Neural cell (in vitro differentiated cells): ENCODE results near the gene GLIS2. TPM values are rescaled to one million over a fixed set of nuclear protein-coding genes. Genes with fewer than 3 reads are reported as not detected.

Source experiments
- H2AFZ ChIP-seq: fragments of 200-600, 300-800 bp; sonication (generic), shearing (Covaris generic); 2 replicates; pipeline ENCODE4 v1.6.0; 2014; ENCODE audit warnings: low read depth, mild to moderate bottlenecking, antibody characterized with exemption, low read length, moderate library complexity
- H3F3A ChIP-seq: fragments of 200-600 bp; shearing (Covaris generic); 2 replicates; pipeline ENCODE4 v1.6.1; 2016; ENCODE audit warnings: mild to moderate bottlenecking, moderate library complexity, mixed read lengths, antibody characterized with exemption, low read length; ENCODE audit not compliant: insufficient read depth, poor library complexity, severe bottlenecking
- H3K27ac ChIP-seq: fragments of 200-600, 300-800 bp; sonication (generic), shearing (Covaris generic); 2 replicates; pipeline ENCODE4 v1.5.1; 2014; ENCODE audit warnings: mild to moderate bottlenecking, low read length, moderate library complexity
- H3K27me3 ChIP-seq: fragments of 300-800, 200-600 bp; sonication (generic), shearing (Covaris generic); 2 replicates; pipeline ENCODE4 v1.6.0; 2014; ENCODE audit warnings: mild to moderate bottlenecking, low read depth, low read length, moderate library complexity; ENCODE audit not compliant: insufficient read depth
- H3K36me3 ChIP-seq: fragments of 300-800, 200-600 bp; sonication (generic), shearing (Covaris generic); 2 replicates; pipeline ENCODE4 v1.5.1; 2014; ENCODE audit warnings: mild to moderate bottlenecking, antibody characterized with exemption, low read length, moderate library complexity; ENCODE audit not compliant: insufficient read depth
- H3K4me2 ChIP-seq: fragments of 300-800, 200-600 bp; sonication (generic), shearing (Covaris generic); 2 replicates; pipeline ENCODE4 v1.6.0; 2014; ENCODE audit warnings: mild to moderate bottlenecking, low read length
- H3K4me3 ChIP-seq: fragments of 300-800, 200-600 bp; sonication (generic), shearing (Covaris generic); 2 replicates; pipeline ENCODE4 v1.5.1; 2014; ENCODE audit warnings: mild to moderate bottlenecking, low read length, moderate library complexity
- H3K79me2 ChIP-seq: fragments of 200-600 bp; shearing (Covaris generic); replicated peaks from 2 replicates; pipeline ENCODE4 v1.6.0; 2014; ENCODE audit warnings: mild to moderate bottlenecking, low read length, moderate library complexity; ENCODE audit not compliant: insufficient read depth
- H3K9ac ChIP-seq: fragments of 300-800, 200-600 bp; sonication (generic), shearing (Covaris generic); 2 replicates; pipeline ENCODE4 v1.6.1; 2016; ENCODE audit warnings: mild to moderate bottlenecking, low read length, mixed read lengths
- H3K9me2 ChIP-seq: fragments of 200-600 bp; shearing (Covaris generic); 2 replicates; pipeline ENCODE4 v1.6.1; 2016; ENCODE audit warnings: mild to moderate bottlenecking, low read length, mixed read lengths; ENCODE audit not compliant: insufficient read depth
- H3K9me3 ChIP-seq: fragments of 200-600, 300-800 bp; sonication (generic), shearing (Covaris generic); 2 replicates; pipeline ENCODE4 v1.6.1; 2016; ENCODE audit warnings: mild to moderate bottlenecking, mixed run types, low read length, moderate library complexity, mixed read lengths
- H4K20me1 ChIP-seq: fragments of 200-600 bp; shearing (Covaris generic); 2 replicates; pipeline ENCODE4 v1.6.1; 2016; ENCODE audit warnings: mild to moderate bottlenecking, mixed run types; ENCODE audit not compliant: insufficient read depth
- EP300 ChIP-seq: fragments of 450-650 bp; conservative IDR thresholded peaks from 2 replicates; pipeline ENCODE4 v1.6.1; 2014; ENCODE audit warnings: antibody characterized with exemption, mild to moderate bottlenecking, moderate library complexity; ENCODE audit not compliant: poor library complexity, severe bottlenecking
- EZH2 ChIP-seq: fragments of 200-600, 300-800 bp; shearing (Covaris generic), sonication (generic); IDR thresholded peaks from 2 replicates; pipeline ENCODE4 v1.6.1; 2014; ENCODE audit warnings: antibody characterized with exemption, low read length, borderline replicate concordance, mild to moderate bottlenecking; ENCODE audit not compliant: insufficient read depth, poor library complexity, severe bottlenecking
- MXI1 ChIP-seq: fragments of 450-650 bp; conservative IDR thresholded peaks from 2 replicates; pipeline ENCODE4 v1.6.1; 2014; ENCODE audit warnings: antibody characterized with exemption, mild to moderate bottlenecking; ENCODE audit not compliant: poor library complexity, severe bottlenecking
- POLR2AphosphoS5 ChIP-seq: IDR thresholded peaks from 2 replicates; pipeline ENCODE4 v1.6.1; 2012
- RAD21 ChIP-seq: fragments of 450-650 bp; conservative IDR thresholded peaks from 2 replicates; pipeline ENCODE4 v1.6.1; 2014; ENCODE audit warnings: antibody characterized with exemption, mild to moderate bottlenecking, moderate library complexity
- SMC3 ChIP-seq: fragments of 450-650 bp; conservative IDR thresholded peaks from 2 replicates; pipeline ENCODE4 v1.6.1; 2014; ENCODE audit warnings: antibody characterized with exemption, mild to moderate bottlenecking, moderate library complexity; ENCODE audit not compliant: poor library complexity
- TAF1 ChIP-seq: IDR thresholded peaks from 2 replicates; pipeline ENCODE4 v1.6.1; 2012; ENCODE audit warnings: low read depth
- polyA plus RNA-seq: library from polyadenylated mRNA; depleted of rRNA; stranded (reverse); fragments of >200 nt; gene quantifications from 2 replicates; pipeline ENCODE4 v1.2.3, GENCODE V29; 2014
- TF ChIP-seq, protein P1 (sequence below): IDR thresholded peaks from 2 replicates; pipeline ENCODE4 v1.6.1; 2012; ENCODE audit warnings: borderline replicate concordance
- TF ChIP-seq, protein P2 (sequence below): fragments of 450-650 bp; IDR thresholded peaks from 2 replicates; pipeline ENCODE4 v1.5.1; 2014; ENCODE audit warnings: antibody characterized with exemption, mild to moderate bottlenecking, moderate library complexity; ENCODE audit not compliant: poor library complexity, severe bottlenecking

Gene GLIS2
- polyA plus RNA-seq, 1 donor from 2014 or later, result 2.6 TPM

DNA sequence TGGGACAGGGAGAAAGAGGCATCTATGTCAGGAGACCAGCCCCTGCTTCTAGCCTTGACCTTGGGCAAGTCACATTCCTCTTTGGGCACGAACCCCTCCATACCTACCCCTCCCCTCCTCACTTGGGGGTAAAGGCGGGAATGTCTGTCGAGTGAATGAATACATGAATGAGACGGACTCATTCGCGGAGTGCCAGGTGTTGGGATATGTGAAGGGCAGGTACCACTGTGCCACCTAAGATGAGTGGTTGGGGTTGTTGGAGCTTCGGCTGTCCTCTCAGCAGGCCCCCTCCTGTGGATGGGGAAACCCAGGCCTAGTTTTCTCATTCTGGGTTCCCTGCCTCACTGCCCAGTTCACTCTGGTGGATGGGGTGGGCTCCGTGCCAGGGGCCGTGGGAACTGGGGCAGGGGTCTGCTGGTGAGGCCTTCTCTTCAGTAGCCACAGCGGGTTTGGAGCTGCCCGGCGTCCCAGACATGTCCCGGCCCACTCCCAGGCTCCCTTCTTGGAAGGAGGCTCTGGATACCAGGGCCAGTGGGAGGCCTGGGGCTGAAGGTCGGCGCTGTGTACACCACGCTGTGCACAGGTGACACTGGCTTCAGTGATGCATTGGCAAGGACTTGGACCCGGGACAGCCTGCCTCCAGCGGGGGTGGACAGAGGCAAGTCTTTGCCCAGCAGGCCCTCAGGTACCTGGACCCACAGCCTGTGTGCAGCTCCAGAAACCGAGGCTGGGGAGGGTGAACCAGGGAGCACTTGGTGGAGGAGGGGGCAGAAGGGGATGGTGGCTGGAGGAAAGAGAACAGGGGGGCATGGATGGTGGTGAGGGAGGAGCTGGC is 5.6 kb downstream of the GLIS2 start:
- Histone ChIP-seq H3K9me3 (no peaks in the 10 kb centered on the region), H3K9ac (no peak overlapping the region), H3K27ac (no peak overlapping the region), H3K9me2 (no peaks in the 10 kb centered on the region), H4K20me1 (no peaks in the 10 kb centered on the region), H3F3A (no peaks in the 10 kb centered on the region), H3K27me3 (no peaks in the 10 kb centered on the region), H3K36me3 (no peaks in the 10 kb centered on the region), H2AFZ (no peak overlapping the region), H3K79me2 (peaks cover 69% of the 10 kb centered on the region), H3K4me3 (no peak overlapping the region), H3K4me2 (no peak overlapping the region)
- TF ChIP-seq TAF1 (no peak), EZH2 (no peak), MXI1 (no peak)
- TF ChIP-seq, protein P1, sequence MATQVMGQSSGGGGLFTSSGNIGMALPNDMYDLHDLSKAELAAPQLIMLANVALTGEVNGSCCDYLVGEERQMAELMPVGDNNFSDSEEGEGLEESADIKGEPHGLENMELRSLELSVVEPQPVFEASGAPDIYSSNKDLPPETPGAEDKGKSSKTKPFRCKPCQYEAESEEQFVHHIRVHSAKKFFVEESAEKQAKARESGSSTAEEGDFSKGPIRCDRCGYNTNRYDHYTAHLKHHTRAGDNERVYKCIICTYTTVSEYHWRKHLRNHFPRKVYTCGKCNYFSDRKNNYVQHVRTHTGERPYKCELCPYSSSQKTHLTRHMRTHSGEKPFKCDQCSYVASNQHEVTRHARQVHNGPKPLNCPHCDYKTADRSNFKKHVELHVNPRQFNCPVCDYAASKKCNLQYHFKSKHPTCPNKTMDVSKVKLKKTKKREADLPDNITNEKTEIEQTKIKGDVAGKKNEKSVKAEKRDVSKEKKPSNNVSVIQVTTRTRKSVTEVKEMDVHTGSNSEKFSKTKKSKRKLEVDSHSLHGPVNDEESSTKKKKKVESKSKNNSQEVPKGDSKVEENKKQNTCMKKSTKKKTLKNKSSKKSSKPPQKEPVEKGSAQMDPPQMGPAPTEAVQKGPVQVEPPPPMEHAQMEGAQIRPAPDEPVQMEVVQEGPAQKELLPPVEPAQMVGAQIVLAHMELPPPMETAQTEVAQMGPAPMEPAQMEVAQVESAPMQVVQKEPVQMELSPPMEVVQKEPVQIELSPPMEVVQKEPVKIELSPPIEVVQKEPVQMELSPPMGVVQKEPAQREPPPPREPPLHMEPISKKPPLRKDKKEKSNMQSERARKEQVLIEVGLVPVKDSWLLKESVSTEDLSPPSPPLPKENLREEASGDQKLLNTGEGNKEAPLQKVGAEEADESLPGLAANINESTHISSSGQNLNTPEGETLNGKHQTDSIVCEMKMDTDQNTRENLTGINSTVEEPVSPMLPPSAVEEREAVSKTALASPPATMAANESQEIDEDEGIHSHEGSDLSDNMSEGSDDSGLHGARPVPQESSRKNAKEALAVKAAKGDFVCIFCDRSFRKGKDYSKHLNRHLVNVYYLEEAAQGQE, result no peak
- TF ChIP-seq, protein P2, sequence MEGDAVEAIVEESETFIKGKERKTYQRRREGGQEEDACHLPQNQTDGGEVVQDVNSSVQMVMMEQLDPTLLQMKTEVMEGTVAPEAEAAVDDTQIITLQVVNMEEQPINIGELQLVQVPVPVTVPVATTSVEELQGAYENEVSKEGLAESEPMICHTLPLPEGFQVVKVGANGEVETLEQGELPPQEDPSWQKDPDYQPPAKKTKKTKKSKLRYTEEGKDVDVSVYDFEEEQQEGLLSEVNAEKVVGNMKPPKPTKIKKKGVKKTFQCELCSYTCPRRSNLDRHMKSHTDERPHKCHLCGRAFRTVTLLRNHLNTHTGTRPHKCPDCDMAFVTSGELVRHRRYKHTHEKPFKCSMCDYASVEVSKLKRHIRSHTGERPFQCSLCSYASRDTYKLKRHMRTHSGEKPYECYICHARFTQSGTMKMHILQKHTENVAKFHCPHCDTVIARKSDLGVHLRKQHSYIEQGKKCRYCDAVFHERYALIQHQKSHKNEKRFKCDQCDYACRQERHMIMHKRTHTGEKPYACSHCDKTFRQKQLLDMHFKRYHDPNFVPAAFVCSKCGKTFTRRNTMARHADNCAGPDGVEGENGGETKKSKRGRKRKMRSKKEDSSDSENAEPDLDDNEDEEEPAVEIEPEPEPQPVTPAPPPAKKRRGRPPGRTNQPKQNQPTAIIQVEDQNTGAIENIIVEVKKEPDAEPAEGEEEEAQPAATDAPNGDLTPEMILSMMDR, result no peak

GRCh38 chr16:4322121-4323052 is 6.5 kb downstream of the GLIS2 start:
- no peaks in the 10 kb centered on the region for H3F3A ChIP-seq
- H3K27ac ChIP-seq, result no peak overlapping the region
- no peaks in the 10 kb centered on the region for H3K27me3 ChIP-seq
- no peaks in the 10 kb centered on the region for H3K9me2 ChIP-seq
- no peak for TF ChIP-seq SMC3
- no peak for TF ChIP-seq POLR2AphosphoS5
- TF ChIP-seq MXI1, result no peak
- TF ChIP-seq EZH2, result no peak
- TF ChIP-seq EP300, result no peak
- TF ChIP-seq TAF1, result no peak
- TF ChIP-seq RAD21, result no peak
- H3K36me3 ChIP-seq, result no peaks in the 10 kb centered on the region
- peaks cover 67% of the 10 kb centered on the region for H3K79me2 ChIP-seq
- H4K20me1 ChIP-seq, result no peaks in the 10 kb centered on the region
- no peak overlapping the region for H3K9ac ChIP-seq
- no peaks in the 10 kb centered on the region for H3K9me3 ChIP-seq
- no peak overlapping the region for H3K4me3 ChIP-seq
- H3K4me2 ChIP-seq, result no peak overlapping the region
- no peak overlapping the region for H2AFZ ChIP-seq
